NOMO-1 treated with DMSO at 0.1 percent for 48 hours (cell line): ENCODE data around the gene TADA2A.

Experiments
- DNase-seq: peaks from one replicate; lab custom pipeline; 2025; ENCODE audit not compliant: unreplicated experiment; lab: John Stamatoyannopoulos, UW

Gene TADA2A

DNA sequence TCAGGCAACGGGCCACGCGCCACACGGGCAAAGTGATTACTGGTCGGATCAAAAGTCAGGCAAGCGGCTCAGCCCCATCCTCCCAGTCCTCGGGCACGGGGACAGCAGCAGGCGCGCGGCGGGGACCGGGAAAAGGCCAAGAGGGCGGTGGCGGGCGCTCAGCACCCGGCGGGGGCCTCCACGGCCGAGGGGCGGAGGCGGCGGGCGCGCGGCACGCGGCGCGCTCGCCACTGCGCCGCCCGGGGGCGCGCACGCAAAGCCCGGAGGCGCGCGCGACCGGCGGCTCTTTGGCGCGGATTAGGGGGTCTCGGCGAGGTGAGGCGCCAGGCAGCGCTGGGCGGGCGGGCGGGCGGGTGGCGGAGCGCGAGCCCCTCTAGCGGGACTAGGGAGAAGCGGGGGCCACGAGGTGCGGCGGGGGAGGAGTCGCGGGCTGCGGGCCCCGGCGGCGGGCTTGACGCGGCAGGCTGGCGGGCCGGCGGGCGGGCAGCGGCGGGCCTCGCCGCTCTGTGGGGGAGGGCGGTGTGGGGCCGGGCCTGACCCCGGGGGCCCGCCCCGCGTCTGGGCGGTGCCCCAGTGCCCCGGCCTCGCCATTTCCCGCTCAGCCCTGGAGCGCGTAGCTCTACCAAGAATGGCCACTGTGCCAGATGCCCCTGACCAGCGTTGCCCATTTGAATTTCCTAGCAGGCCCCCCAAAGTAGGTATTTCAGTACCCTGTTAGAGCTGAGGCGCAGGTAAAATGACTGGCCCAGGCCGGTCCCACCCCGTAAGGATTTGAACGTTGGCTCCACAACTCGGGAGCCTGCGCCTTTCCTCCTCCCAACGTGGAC is at the start of gene TADA2A, which contains the start of gene ACACA:
Gene TADA2A (plus strand): TSS at position 252 of the 827 bp plus-strand sequence. CDS start 4,480 bp downstream, outside the sequence.
Gene ACACA (minus strand): TSS at position 202 of the 827 bp plus-strand sequence. CDS start 537 bp downstream, outside the sequence.
- peak; percentile 72 for DNase-seq

DNA sequence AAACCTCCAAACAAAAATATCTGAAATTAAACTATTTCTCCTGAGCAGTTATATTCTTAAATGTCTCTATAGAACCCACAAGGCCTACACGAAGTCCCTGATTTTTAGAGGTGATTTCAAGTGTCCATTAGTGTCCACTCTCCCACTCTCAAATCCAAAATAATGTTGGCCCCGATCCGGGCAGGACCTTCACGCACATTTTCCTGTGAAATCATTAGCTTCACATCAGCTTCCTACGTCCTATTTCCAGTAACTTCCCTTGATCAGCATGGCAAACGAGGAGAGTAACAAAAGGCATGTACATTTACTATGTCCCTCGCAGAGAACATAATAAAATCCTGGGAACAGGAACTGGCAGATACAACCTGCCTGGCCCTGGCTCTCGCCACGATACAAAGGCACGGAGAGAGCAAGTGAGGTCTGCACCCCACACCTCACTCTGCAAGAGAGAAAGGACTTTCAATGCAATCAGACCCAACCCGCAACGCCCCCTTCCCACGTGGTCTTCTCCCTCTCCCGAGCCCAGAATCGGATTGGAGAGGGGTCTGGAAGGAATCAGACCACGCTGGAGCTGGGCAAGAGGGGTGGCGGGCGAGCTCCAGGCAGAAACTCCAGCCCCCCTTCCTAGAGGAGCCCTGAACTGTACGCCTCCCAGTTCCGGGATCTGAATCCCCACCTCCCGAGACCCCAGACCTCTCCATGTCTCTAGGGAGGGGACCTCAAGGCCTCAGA is 48.4 kb upstream of the TADA2A start:
- DNase-seq: peak; percentile 20

GRCh38 chr17:37358830-37359681 is 47.6 kb upstream of the TADA2A start:
- peak; percentile 95 for DNase-seq

DNA sequence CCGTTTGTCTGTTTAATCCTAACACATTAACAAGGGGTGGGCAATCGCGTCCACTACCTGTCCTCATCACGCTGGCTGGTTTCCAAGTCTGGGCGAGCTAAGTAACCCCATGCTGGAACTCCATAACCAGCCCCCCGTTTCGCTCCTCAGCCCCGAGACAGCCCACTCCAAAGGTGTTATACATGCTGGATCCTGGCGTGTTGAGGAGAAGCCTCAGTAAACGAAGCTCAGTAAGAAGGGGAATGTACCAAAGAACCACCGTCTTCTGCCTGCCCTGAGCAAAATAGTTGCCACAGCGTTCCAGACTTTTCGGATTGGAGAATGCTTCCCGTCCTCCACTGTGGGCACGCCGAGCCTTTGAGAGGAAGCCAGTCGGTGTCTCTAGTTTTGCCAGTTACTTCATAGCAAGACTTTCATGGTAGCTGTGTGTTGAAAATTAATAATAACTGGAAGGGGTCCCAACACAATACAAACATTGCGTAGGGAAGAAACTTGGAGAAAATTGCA is 47.0 kb upstream of the TADA2A start:
- DNase-seq: no peak

DNA sequence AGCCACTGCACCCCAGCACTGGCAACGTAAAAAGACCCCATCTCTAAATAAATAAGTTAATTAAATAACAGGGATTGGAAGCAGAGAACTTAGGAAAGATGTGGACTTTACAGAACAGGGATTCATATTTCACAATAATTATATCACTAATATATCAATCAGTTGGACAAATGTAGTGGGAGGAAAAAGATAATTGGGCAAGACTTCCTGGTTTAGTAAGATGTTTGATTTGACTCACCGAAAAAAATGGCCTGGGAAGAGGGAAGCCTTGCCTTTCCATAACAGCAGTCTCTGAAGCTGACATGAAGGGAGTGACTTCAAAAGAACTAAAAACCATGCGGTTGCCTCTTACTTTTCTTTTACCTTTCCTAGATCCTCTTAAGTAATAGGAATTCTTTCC is 46.1 kb upstream of the TADA2A start:
- no peak for DNase-seq

DNA sequence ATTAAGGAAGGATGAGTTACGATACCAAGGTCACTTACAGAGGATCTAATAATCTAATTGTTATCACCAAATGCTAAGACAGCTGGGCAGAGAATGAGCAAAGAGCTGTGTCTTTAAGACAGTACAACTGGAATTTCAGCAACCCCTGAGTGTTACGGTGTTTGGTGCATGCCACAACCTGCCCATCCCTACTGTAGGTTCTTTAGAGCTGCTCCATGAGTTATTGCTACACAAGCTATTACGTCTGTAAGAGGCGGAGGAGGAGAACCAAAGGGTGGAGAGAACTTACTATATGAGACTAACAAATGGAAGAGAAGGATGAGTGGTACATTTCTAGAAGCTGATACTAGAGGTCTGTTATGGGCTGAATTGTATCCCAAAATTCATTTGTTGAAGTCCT is 45.1 kb upstream of the TADA2A start:
- peak; percentile 31 for DNase-seq

DNA sequence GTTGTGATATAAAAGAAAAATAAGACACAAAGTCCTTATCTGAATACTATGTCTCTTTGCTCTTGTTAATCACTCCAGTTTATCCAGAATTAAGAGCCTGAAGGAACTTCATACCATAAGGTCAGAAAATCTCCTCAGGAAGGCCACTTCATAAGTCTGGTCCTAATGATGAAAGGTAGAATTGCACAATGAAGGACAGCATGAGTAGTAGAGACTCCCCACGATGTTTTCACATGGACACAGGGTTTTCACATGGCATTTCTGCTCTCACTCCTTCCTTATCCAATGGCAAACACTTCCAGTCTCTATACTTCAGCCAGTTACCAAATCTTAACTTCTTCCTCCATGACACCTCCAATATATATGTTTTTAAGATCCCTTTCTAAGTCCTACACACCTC is 41.1 kb upstream of the TADA2A start:
- no peak for DNase-seq

- DNase-seq: peak; percentile 45
Observed at GRCh38 chr17:37368577-37368976, 38.1 kb upstream of the TADA2A start.

DNA sequence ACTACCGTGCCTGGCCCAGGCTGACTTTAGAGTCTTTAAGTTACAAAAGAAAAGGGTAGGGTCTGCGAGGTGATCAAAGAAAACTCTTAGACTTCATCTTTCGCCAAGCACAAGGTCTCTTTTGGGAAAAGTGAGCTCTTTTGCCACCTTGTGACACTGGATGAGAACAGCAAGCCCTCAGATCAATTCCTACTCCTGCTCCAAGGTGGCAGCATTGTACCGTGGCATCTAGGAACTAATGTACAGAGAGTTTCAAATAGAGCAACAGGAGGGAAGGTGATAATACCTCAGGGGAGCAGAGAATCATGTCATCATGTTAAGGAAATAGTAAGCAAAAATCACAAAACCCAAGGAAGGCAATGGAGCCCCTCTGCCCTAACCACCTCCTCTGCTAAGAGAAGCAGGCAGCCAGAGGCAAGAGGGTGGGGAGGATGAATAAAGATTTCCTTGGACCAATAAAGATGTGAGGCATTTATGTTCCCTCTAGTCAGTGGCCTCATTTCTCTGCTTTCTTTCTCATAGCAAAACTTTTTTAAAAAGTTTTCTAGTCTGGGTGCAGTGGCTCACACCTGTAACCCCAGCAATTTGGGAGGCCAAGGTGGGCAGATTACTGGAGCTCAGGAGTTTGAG is 33.0 kb upstream of the TADA2A start:
- DNase-seq: peak; percentile 89

GRCh38 chr17:37375706-37376105 is 31.0 kb upstream of the TADA2A start, which contains the start of gene C17orf78:
C17orf78 (plus strand) TSS chr17:37375985; CDS start chr17:37376093, 108 bp downstream.
- no peak for DNase-seq

GRCh38 chr17:37382056-37382455 is 24.6 kb upstream of the TADA2A start:
- DNase-seq: no peak

DNA sequence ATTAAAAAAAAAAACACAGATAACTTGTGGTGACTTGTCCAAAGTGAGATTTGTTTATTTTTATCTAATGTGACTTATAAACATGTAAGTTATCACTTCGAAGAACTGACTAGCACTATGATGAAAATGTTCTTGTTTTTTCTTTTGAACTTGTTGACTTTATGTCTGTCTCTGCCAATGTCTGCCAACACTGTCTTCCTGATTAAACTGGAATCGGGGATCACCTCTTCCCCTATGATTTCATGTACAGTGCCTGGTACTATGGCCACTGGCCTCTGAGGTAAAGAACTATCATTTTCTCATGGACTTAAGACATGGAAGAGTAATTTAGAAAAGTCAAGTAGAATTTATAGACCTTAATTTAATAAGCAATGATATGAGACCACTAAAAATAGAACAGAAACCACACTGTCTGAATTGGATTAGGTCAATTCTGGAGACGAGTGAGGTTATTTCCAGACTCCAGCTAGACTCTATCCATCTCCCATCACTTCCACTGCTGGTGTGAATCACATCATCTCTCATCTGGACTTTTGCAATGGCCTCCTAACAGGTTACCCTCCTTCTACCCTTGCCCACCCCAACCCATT is 22.0 kb upstream of the TADA2A start:
- DNase-seq: no peak

DNA sequence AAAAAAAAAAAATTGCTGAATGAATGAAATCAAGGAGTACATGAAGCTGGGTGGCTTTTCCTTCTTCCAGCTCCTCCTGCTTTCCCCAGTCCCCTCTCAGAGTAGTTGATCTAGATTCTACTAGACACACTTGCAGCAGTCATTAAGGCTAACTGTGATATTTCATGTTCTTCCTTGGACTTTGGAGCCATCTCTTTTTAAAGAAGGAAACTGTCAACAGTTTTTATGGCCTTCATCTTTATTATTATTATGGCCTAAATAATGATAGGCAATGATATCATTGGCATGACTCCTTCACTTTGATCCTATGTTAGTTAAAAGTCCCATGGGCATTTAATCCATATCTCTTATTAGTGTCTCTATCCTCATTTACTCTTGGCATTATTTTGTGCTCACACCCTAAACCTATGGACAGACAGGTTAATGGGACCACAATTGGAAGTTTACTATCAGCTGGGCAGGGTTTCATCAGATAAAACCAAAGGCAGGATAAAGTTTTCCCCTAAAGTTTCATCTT is 21.2 kb upstream of the TADA2A start:
- DNase-seq: no peak

DNA sequence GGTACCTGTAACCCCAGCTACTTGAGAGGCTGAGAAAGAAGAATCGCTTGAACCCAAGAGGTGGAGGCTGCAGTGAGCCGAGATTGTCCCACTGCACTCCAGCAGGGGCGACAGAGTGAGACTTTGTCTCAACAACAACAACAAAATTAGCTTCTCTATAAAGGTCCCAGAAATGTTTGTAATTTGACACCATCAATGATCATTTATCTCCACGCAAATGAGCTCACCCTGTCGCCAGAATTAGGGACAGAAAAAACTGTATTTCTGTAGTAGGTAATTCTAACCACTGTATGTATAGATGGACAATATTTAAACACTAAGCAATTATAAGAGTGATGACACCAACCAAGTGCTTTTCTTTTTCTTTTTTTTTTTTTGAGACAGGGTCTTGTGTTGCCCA is 20.2 kb upstream of the TADA2A start:
- DNase-seq: no peak

- no peak for DNase-seq
Observed at GRCh38 chr17:37388266-37388665, 18.4 kb upstream of the TADA2A start.

DNA sequence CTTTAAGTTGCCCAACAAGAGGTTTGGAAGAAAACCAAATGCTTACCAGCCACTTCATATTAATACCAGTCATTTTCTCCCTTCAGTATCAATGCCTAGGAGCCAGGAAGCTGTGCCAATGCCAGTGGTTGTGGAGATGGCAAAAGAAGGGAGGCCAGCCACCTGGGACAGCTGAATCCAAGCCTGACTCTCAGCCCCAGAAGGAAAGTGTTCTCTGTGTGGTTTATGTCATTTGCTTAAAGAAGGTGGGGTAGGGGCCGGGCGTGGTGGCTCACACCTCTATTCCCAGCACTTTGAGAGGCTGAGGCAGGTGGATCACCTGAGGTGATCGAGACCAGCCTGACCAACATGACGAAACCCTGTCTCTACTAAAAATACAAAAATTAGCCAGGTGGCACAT is 17.5 kb upstream of the TADA2A start:
- DNase-seq: no peak

DNA sequence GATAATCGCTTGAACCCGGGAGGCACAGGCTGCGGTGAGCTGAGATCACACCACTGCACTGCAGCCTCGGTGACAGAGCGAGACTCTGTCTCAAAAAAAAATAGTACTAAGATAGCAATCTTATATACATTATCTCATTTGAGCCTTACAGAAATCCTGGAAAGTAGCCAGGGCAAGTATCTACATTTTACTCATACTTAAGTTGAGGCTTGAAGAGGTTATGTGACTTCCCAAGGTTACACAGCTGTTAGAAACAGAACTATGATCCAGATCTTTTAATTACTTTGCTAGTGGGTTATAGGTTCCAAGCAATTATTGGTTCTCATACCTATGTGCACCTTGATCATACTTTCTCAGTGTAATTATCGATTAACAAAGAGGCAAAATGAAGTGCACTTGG is 15.5 kb upstream of the TADA2A start:
- no peak for DNase-seq

GRCh38 chr17:37392024-37392590 is 14.6 kb upstream of the TADA2A start:
- no peak for DNase-seq

DNA sequence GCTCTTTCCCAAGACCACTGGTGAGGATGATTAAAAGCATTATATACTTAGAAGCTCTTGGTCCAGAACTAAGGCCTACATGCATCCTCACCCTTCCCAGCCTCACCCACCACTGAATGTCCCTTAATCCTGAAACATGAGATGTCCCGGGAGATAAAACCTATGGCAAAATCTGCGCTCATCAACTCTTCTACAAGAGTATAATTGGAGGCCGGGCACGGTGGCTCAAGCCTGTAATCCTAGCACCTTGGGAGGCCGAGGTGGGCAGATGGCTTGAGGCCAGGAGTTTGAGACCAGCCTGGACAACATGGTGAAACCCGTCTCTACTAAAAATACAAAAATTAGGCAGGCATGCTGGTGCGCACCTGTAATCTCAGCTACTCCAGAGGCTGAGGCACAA is 13.3 kb upstream of the TADA2A start:
- no peak for DNase-seq
